H1 (cell line): Measurements from ENCODE around the gene ZBP1. TPM values are rescaled to one million over a fixed set of nuclear protein-coding genes. Genes with fewer than 3 reads are reported as not detected.

Experiments
- BRCA1 ChIP-seq: IDR thresholded peaks from 2 replicates; pipeline ENCODE4 v1.6.1; 2012; ENCODE audit warnings: low read depth, low read length, improper control_type of control experiment
- CBX8 ChIP-seq: fragments of 300-800, 300-1000 bp; sonication (generic); IDR thresholded peaks from 2 replicates; pipeline ENCODE4 v1.7.1; 2016; ENCODE audit warnings: low read depth, low read length, borderline replicate concordance
- CHD2 ChIP-seq: IDR thresholded peaks from 2 replicates; pipeline ENCODE4 v1.6.1; 2012; ENCODE audit warnings: low read length, improper control_type of control experiment
- KDM1A ChIP-seq: fragments of 200-600, 300-600 bp; sonication (generic); IDR thresholded peaks from 2 replicates; pipeline ENCODE4 v1.7.1; 2016; ENCODE audit warnings: mild to moderate bottlenecking, low read length, borderline replicate concordance
- RNF2 ChIP-seq: fragments of 200-900, 300-1000 bp; sonication (generic); IDR thresholded peaks from 2 replicates; pipeline ENCODE4 v1.7.1; 2016; ENCODE audit warnings: borderline replicate concordance, low read depth, mild to moderate bottlenecking, antibody characterized with exemption, low read length; ENCODE audit not compliant: poor library complexity, severe bottlenecking; ENCODE audit errors: missing control alignments
- polyA plus RNA-seq, 7 experiments: library from polyadenylated mRNA; depleted of rRNA in 3 of 7; stranded (reverse) in 5 of 7; unstranded in 2 of 7; fragments of >200 nt in 5 of 7; fragments of 200-250 nt in 2 of 7; gene quantifications; 1 replicate in 5 of 7; 2 replicates in 1 of 7; 4 replicates in 1 of 7; pipeline versions ENCODE4 v1.2.1 to v1.2.3, GENCODE V29; 2011 to 2013; ENCODE audit warnings: missing spikeins in 2 of 7, mixed read lengths in 2 of 7
- total RNA-seq: library from RNA; stranded (reverse); fragmentation: NEBNext Ultra II Directional; extraction: Animal tissue kit (Norgen Biotek cat#: 25700); gene quantifications from 2 replicates; pipeline ENCODE4 v1.2.1, GENCODE V29; 2021
- TF ChIP-seq, protein P1 (sequence below), 3 experiments: IDR thresholded peaks; 1 replicate in 2 of 3; 2 replicates in 1 of 3; pipeline versions ENCODE4 v1.5.1 to v1.6.1; 2011; ENCODE audit warnings: low read length in 3 of 3, mild to moderate bottlenecking in 3 of 3, inconsistent platforms in 2 of 3, low read depth in 1 of 3, moderate library complexity in 1 of 3; ENCODE audit not compliant: insufficient read depth in 1 of 3; ENCODE audit errors: control extremely low read depth in 1 of 3
- TF ChIP-seq, protein P2 (sequence below): IDR thresholded peaks from 2 replicates; pipeline ENCODE4 v1.6.1; 2012; ENCODE audit warnings: inconsistent platforms

The ZBP1 gene
- total and polyA plus RNA-seq, 2 of the 8 experiments (the other 6 are each of a cell fraction or from before 2014, with no cell fraction given): not detected

GRCh38 chr20:57621421-57622200 is 1.4 kb upstream of the ZBP1 start (continued):
- no peak for TF ChIP-seq RNF2
- TF ChIP-seq, protein P1, sequence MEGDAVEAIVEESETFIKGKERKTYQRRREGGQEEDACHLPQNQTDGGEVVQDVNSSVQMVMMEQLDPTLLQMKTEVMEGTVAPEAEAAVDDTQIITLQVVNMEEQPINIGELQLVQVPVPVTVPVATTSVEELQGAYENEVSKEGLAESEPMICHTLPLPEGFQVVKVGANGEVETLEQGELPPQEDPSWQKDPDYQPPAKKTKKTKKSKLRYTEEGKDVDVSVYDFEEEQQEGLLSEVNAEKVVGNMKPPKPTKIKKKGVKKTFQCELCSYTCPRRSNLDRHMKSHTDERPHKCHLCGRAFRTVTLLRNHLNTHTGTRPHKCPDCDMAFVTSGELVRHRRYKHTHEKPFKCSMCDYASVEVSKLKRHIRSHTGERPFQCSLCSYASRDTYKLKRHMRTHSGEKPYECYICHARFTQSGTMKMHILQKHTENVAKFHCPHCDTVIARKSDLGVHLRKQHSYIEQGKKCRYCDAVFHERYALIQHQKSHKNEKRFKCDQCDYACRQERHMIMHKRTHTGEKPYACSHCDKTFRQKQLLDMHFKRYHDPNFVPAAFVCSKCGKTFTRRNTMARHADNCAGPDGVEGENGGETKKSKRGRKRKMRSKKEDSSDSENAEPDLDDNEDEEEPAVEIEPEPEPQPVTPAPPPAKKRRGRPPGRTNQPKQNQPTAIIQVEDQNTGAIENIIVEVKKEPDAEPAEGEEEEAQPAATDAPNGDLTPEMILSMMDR (IDR thresholded peaks at IDR 0.05; ENCODE audit: control extremely low read depth in 1 of 3, insufficient read depth in 1 of 3, low read depth in 1 of 3, low read length in 3 of 3): no peak
- no peak for TF ChIP-seq KDM1A
- no peak for TF ChIP-seq CHD2
- TF ChIP-seq BRCA1: no peak
- TF ChIP-seq CBX8: no peak
- TF ChIP-seq, protein P2, sequence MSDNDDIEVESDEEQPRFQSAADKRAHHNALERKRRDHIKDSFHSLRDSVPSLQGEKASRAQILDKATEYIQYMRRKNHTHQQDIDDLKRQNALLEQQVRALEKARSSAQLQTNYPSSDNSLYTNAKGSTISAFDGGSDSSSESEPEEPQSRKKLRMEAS: no peak
